Ureter (tissue), 1 donor: Measurements from ENCODE around the gene ADAMTS19. TPM values are rescaled to one million over a fixed set of nuclear protein-coding genes. Genes with fewer than 3 reads are reported as not detected.

Source experiments
- DNase-seq: peaks from one replicate; pipeline ENCODE4 v3.0.0-alpha.2; 2020; ENCODE audit warnings: low spot score
- total RNA-seq: library from RNA; stranded (reverse); gene quantifications from one replicate; pipeline ENCODE4 v1.2.4, GENCODE V29; 2023
- donor health status: DM: yes; HTN: yes; CAD: no.

Gene ADAMTS19
- total RNA-seq, 1 donor from 2014 or later = 5.3 TPM

GRCh38 chr5:129465776-129466344 lies 5.8 kb downstream of the ADAMTS19 start:
- no peak for DNase-seq

GRCh38 chr5:129474544-129474943 lies 14.4 kb downstream of the ADAMTS19 start:
- no peak for DNase-seq

- DNase-seq = no peak
Measured at GRCh38 chr5:129476751-129477150, 16.7 kb downstream of the ADAMTS19 start.

GRCh38 chr5:129477532-129477931 lies 17.4 kb downstream of the ADAMTS19 start:
- no peak for DNase-seq

GRCh38 chr5:129481161-129481560 lies 21.1 kb downstream of the ADAMTS19 start:
- no peak for DNase-seq

- DNase-seq = no peak
Measured at GRCh38 chr5:129496421-129496820, 36.3 kb downstream of the ADAMTS19 start.

- DNase-seq = no peak
Measured at GRCh38 chr5:129496864-129497595, 36.9 kb downstream of the ADAMTS19 start.

GRCh38 chr5:129499208-129499852 lies 39.2 kb downstream of the ADAMTS19 start:
- DNase-seq = no peak

GRCh38 chr5:129500101-129500500 lies 40.0 kb downstream of the ADAMTS19 start:
- DNase-seq = no peak

- DNase-seq = no peak
Measured at GRCh38 chr5:129506086-129506485, 46.0 kb downstream of the ADAMTS19 start.

GRCh38 chr5:129506950-129507349 lies 46.9 kb downstream of the ADAMTS19 start:
- no peak for DNase-seq

GRCh38 chr5:129507527-129507926 lies 47.4 kb downstream of the ADAMTS19 start:
- no peak for DNase-seq

- DNase-seq = no peak
Measured at GRCh38 chr5:129508606-129509005, 48.5 kb downstream of the ADAMTS19 start.

- DNase-seq = no peak
Measured at GRCh38 chr5:129509363-129509975, 49.4 kb downstream of the ADAMTS19 start.

- no peak for DNase-seq
Measured at GRCh38 chr5:129511291-129511690, 51.2 kb downstream of the ADAMTS19 start.

GRCh38 chr5:129541051-129541450 lies 81.0 kb downstream of the ADAMTS19 start:
- no peak for DNase-seq

- DNase-seq = no peak
Measured at GRCh38 chr5:129541648-129542251, 81.7 kb downstream of the ADAMTS19 start.

- no peak for DNase-seq
Measured at GRCh38 chr5:129547137-129547536, 87.0 kb downstream of the ADAMTS19 start.

- DNase-seq = no peak
Measured at GRCh38 chr5:129554134-129554904, 94.2 kb downstream of the ADAMTS19 start.

GRCh38 chr5:129563585-129563984 lies 103.5 kb downstream of the ADAMTS19 start:
- no peak for DNase-seq

GRCh38 chr5:129569295-129569694 lies 109.2 kb downstream of the ADAMTS19 start:
- no peak for DNase-seq
